GM19467 (cell line): Measurements from ENCODE around the gene SORCS2.

Experiments used
- ATAC-seq: cut with Tn5 transposase; IDR thresholded peaks from one replicate; pipeline ENCODE4 v1.9.1; 2021; ENCODE audit warnings: mild to moderate bottlenecking, moderate library complexity; ENCODE audit not compliant: unreplicated experiment

The SORCS2 gene

DNA sequence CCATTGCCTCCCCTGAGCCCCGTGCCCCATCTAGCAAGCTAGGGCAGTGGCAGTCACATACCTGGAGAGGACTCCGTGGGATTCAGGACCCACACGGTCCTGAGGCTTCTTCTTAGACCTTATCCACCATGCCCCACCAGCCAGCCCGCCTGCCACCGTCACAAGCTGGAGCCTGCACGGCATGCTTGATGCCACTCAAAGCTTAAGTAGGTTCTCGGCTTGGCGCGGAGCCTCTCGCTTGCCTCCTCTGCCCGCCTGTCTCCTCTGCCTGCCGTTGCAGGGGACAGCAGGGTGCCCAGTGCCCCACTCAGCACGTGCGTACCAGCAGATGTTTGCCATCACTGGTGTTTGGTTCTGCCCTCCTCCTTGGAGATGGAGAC lies 228.3 kb downstream of the SORCS2 start:
- no peak for ATAC-seq

DNA sequence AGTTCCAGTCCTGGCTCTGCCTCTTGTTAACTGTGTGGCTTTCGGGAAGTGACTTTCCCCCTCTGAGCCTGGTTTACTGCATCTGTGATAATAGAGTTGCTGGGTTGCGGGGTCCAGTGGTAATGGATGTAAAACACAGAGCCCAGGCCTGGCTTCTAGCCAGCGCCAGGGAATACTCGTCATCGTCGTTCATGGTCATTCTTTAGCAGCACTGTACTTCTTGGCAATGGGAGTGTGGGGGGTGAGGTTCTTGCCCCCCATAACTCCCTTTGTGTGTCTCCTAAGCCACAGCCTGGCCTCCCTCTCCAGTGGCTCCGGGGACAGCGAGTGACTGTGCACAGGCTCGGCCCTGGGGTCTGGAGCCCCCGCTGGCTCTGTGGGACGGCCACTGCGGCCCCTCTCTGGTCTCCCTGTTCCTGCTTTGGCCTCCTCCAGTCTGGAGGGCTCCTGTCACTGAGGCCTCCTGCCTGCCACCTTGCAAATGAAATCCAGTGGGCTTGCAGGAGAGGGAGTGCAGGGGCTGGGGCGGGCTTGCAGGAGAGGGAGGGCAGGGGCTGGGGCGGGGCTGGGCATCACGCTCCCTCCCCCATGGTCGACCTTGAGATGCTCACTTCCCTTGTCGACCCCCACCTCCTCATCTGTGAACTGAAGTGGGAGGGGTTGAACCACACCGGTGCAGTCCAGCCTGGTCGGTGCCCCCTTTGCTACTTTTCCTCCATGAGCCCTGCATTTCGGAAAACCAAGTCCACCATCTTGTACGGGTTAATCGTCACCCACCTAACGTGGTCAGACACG lies 229.2 kb downstream of the SORCS2 start:
- no peak for ATAC-seq

DNA sequence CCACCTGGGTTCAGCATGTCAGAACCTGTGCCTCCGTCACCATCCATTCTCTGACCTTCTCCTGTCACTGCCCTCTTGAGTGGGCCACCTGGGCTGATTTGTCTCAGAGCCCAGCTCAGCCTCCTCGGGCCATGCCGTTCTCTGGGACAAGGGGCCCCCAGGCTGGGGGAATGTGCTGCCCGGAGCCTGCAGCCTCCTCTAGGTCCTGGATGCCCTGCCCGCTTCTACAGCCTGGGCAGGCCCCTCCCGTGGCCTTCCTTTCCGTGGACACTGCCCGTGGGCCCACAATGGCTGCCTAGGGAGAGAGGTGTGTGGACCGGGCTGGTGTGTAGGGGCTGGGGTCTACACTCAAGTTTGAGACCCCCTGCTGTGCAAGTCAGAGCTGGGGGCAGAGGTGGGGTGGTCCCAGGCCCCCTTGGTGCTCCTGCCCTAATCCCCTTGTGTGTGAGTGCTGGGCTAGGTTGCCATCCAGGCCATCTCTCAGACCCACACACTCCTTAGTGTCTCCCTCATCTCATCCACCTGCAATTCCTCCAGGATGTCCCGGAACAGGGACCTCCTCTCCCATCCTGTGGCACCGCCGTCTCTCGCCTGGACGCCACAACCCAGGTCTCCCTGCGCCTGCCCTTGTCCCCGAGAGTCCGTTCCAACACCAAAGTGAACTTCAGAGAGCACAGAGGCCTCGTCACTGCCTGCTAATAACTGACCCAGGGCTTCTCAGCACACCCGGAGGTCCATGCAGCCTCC lies 230.0 kb downstream of the SORCS2 start:
- no peak for ATAC-seq

DNA sequence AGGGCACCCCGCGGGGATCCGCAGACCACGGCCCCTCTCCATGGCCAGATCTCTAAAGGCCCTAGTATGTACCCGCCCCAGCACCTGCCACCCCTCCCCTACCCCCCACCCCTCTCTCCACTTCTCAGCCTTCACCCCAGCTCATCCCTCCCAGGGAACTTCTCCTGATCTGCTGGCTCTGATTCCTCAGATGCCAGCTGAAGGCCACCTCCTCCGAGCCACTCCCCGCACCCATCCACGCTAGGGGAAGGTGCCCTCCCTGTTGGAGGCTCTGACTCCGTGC lies 230.5 kb downstream of the SORCS2 start:
- no peak for ATAC-seq

DNA sequence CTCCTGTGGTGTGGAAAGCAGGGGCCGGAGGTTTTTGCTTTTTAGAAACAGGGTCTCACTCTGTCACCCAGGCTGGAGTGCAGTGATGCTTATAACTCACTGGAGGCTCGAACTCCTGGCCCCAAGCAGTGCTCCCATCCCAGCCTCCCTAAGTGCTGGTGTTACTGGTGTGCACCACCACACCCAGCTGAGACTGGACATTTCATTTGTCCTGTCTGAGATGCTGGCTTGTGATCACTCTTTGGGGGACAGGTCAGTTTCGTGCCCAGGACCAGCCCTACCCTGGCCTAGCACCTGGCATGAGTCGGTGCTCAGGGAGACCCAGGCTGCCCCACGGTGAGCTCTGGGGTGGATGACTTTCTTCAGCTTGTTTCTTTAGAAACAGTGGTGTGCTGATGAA lies 231.1 kb downstream of the SORCS2 start:
- no peak for ATAC-seq

DNA sequence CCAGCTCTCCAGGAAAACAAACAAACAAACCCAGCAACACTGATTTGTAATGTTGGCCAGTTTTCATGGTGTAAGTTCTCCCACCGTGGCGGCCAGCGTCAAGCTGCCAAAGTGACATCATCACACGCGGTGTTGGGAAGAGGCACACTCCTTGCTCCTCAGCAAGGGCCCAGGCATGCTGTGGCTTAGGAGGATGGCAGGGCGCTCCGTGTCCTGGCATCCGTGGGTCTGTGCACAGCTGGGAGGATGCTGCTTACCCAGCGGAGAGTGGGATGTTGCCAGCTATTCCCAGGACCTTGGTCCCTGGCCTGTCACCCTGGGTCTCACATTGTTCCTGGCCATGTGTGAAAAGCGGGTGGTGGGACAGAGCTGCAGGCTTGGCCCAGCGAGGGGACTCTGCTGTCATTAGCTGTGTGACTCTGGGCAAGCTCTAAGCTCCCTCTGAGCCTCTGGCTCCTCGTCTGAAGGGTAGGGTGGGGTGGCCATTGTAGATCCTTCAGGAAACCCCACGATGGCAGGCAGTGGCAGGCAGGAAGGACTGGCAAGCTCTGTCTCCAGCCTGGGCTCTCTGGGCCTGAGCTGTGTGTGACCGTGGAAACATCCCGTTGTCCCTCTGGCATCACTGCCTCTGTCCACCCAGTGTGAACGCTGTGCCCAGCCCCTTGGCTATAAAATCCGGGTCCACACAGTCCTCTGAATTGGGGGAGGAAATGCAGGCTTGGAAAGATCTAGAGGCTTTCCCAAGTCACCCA lies 231.6 kb downstream of the SORCS2 start:
- no peak for ATAC-seq

DNA sequence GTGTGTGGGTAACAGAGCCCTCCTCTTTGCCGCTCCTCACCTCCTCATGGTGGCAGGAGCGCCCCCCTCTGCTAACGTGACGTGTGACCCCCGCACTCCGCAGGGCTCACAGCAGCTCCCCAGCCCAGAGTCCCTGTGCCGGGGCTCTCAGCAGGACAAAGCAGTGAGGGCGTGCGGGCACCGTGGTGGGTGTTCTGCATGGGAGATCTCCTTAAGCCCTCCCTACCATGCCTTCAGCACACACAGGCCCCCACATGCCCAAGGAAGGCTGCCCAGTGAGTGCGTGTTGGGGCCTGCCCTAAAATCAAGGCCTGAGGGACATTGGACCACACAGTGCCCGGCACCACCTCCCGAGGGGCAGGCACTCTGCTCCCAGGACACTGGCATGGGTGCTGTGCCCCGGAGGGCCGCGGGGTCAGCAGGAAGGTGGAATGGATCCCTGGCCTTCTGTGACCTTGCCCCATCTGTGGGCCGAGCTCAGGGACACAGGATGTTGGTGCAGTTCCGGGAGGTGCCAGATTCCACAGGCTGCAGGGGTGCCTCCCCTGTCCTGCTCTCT lies 232.3 kb downstream of the SORCS2 start:
- ATAC-seq = no peak

DNA sequence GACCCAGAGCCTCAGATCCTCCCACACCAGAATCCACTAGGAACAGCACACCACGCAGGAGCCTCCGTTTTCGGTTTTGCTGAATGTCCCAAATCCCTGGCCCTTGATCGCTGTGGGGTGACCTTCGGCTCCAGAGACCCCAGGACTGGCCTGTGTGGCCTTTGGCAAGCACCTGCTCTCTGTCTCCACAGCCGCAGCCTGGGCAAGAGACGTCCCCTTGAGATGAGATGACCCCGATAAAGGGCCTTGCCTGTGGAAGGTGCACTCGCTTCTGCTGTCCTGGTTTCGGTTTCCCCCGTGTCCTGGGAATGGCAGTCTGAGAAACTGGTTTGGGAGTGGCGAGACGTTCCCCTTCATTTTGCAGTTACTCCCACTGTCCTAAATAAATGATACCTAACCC lies 232.8 kb downstream of the SORCS2 start:
- ATAC-seq = no peak

DNA sequence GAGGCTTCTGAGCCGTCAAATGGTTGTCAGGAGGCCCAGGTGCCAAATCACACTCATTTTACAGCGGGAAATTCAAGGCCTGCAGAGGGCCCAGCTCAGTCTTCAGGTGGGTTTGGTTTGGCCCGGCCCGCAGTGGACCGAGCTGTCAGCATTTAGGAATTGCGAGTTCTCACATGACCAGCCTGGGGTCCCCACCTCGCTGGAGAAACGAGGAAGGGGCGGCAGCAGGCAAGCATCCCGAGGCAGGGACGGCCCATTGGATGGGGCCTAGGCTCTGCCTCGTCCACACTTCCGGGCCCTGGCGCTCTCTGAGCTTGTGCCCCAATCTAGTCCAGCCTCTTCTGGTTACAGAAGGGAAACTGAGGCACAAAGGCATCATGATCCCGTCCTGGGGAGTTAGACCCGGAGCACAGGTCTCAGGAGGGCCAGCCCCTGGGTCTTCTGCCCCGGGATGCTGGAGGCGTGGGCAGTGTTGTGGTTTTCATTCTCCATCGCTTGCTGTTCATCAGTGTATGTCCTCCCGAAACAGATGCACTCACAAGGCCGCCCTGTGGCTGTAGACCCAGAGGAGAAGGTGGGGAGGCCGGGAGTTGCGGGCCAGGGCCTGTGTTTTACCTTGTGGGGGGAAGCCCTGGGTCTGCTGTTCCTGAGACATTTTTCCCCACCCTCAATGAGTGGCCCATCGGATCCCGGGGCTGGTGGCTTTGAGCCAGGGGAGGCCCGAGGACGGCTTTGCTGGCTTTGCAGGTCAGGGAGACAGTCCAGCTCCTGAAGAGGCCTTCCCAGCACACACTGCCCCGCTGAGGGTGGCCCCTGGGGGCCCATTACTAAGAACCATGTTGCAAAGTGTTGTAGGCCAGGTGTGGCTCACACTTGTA lies 233.5 kb downstream of the SORCS2 start:
- no peak for ATAC-seq

DNA sequence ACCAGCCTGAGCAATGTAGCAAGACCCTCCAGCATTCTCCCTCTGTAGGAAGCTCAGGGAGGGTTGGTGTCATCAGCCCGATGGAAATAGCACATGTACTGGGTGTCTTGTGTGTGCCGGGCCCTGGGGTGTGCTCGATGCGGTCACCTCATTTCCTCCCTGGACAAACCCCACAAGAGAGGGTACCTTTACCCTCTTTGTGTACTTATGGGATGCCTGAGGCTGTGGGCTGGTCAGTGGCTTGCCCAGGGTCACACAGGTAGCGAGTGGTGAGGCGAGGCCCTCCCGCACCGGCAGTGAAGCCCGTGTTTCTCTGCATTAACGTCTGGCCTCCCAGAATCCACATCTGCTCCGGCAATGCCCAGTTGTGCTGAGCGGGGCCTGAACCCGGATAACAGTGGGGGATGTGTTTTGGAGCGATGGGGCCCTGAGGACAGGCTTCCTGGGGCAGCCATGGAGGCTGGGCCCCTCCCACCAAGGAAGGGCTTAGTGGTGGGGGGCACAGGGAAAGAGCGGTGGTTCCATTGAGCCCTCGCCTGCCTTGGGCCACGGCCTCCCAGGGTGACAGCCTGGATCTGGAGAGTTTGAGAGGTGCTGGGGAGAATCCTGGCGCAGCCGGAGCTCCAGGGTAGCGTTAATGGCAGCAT lies 234.3 kb downstream of the SORCS2 start:
- no peak for ATAC-seq

DNA sequence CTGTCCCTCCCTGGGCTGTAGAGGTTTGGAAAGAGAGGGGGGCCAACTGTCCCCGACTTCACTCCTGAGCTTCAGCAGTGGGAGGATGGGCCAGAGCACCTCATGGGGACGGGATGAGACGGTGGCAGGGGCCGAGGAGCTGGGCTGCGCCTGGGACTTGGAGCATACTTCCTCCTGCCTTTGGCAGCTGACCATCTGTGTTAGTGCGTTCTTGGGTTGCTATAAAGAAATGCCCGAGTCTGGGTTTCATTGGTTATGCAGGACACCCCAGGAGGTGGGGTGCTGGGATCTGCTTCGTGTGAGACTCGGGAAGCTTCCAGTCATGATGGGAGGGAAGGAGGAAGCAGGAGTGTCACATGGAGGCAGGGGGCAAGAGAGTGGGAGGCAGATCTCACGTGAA lies 235.0 kb downstream of the SORCS2 start:
- no peak for ATAC-seq

DNA sequence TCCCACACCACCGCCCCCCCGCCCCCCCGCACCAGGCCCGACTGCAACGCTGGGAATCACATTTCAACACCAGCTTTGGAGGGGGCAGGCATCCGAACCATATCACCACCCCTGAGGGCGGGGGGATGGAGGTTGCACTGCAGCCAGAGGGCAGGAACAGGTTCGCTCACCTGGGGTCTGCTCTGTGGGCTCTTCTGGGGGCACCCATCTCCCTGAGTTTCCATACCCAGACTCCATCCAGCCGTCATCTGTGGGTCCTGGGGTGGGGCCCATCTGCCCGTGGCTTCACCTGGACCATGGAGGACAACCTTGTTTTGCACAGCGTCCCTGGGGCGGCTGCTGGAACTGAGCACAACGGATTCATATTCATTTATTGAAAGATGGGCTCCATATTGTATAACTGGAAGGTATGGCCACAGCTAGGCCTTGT lies 235.5 kb downstream of the SORCS2 start:
- ATAC-seq = no peak

DNA sequence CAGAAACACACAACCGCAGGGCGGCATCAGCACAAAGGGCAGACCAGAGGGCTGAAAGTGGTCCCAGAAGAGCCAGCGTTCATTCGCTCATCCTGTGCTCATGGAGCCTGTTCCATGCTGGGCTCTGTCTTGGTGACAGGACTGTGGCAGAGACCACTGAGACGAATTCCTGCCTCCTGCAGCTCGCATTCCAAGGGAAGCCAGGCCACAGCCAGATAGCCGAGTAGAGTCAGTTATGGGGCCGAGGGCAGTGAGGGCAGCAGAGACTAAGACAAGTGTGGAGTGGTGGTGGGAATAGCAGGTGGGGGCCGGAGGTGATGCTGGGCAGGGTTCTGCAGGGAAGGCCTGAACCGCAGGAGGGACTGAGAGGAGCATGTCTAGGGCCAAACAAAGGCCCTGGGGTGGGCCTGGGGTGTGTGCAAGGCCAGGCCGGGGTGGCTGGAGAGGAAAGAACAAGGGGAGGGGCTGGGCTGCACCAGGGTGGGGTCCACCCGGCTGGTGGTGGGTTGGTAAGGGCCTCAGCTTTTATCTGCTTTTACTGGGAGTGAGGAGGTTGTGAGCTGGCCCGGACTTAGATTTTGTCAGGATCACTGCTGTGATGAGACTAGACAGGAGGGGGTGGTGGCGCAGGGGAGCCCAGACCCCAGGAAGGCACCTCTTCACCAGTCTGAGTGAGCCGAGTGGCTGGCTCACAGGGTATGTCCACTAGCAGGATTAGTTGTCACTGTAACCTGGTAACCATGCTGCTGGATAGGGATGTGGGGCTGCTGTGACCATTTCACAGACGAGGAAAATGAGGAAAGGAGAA lies 236.1 kb downstream of the SORCS2 start:
- ATAC-seq = no peak

DNA sequence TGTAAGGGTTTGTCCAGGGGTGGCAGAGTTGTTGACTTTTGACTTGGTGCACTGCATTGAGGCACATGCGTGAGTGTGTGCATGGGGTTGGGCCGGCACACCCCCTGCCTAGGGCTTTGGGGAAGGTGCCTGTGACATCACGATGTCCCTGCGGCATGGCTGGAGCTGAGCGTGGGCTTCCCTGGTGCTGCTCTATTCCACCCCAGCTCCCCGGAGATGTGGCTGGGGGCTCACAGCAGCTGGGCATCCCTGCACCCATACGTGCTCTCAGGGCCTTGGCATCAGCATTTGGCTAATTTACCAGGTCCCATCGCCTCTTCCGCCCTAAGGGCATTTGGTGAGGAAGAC lies 236.7 kb downstream of the SORCS2 start:
- no peak for ATAC-seq

DNA sequence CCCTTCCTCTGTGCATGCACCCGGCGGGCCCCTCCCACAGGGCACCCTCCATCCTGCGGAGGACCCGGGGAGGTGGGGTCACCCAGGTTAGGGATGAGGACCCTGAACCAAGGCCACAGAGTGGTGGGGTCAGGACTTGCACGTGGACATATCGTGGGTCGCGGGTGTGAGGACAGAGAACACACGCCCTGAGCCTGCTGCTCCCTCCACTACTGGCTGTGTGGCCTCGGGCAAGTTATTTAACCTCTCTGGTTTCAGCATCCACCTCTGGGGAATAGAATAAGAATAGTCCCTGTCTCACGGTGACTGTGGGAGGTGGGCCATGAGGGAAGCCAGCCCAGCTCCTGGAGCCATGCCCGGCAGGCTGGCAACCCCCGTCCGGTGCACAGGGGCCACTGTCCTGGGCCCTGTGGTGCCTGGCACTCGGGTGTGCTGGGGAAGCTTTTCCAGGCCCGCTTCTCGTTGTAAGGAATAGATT lies 237.3 kb downstream of the SORCS2 start:
- ATAC-seq = no peak

DNA sequence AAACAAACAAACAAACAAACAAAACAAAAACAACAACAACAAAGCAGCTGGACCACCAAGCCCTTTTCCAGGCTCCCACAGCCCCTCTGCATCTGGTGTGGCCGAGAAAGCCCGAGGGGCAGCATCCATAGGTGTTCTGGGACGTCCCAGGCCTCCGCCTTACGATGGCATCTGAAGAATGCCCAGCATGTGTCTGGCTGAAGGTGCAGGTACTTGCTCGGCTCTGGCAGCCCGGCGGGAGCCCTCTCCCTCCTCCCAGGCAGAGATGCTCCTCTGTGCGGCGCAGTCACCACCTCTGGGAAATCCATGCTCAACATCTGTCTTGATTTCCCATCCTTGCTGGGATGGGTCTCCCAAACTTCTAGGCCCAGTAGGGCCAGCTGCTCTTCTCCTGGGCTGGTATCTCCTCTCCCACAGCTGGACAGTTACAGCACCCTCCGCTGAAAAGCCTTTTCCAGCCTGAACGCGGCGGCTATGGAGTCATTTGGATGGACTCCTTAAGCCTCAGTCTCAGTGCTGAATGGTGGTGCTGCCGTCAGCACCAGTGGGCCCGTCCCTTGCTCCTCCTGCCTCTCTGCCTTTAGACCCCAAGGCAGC lies 238.1 kb downstream of the SORCS2 start:
- no peak for ATAC-seq

DNA sequence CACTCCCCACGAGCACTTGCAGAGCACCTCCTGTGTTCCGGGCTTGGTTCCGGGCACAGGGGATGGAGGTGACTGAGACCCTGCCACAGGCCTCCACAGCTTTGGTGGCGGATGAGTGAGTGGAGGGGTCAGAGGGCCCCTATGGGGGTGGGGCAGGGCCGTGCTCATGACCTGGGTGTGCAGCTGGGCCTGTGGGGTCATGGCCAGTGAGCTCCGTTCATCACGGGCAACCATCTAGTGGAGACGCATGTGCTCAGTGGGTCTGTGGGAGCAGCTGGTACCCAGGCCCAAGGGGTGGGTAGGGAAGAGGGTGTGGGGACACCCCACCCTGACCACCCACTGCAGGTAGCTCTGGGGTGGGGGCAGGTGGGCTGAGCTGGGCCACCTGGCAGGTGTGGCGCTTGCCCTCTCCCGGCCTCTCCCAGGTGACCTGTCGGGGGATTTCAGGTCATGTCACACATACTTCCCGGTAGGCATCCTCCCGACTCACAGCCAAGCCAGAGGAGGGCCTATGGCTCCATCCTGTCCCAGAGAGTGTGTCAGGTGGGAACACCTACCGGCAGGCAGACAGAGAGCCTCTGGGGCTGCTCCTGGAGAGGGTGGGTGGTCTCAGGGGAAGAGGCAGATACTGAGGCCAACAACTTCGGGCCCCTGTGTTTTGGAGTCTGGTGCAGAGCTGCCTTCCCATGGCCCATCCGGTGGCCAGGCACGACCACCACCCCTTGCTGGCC lies 238.8 kb downstream of the SORCS2 start:
- ATAC-seq = no peak
